Body of pancreas (tissue), 4 donors: Measurements from ENCODE around the gene DNAH1. TPM values are rescaled to one million over a fixed set of nuclear protein-coding genes. Genes with fewer than 3 reads are reported as not detected.

ENCODE experiments used
- ATAC-seq: fragments of 150-250 bp; one replicate; pipeline ENCODE4 v1.9.1; 2016
- DNase-seq, 4 donors: peaks; one replicate each; pipeline ENCODE4 v3.0.0-alpha.2; 2019
- H3K27ac ChIP-seq, 4 donors: fragments of 200-600 bp; sonication (generic); 1 replicate in 3 of 4; 2 replicates in 1 of 4; pipeline versions ENCODE4 v1.5.1 to v1.6.1; 2016 to 2019; ENCODE audit warnings: mild to moderate bottlenecking in 1 of 4, mixed read lengths in 1 of 4, moderate library complexity in 1 of 4
- H3K27me3 ChIP-seq, 2 donors: fragments of 200-600 bp; sonication (generic); one replicate each; pipeline ENCODE4 v1.6.0; 2016; ENCODE audit warnings: mild to moderate bottlenecking in 1 of 2
- H3K36me3 ChIP-seq, 2 donors: fragments of 200-600 bp; sonication (generic); replicated peaks in 1 of 2; 2 replicates each; pipeline ENCODE4 v1.5.1; 2016; ENCODE audit warnings: low read depth in 2 of 2; ENCODE audit not compliant: insufficient read depth in 1 of 2
- H3K4me1 ChIP-seq: fragments of 200-600 bp; sonication (generic); one replicate; pipeline ENCODE4 v1.6.0; 2016
- H3K4me3 ChIP-seq, 2 donors: fragments of 200-600 bp; sonication (generic); 1 replicate in 1 of 2; 2 replicates in 1 of 2; pipeline ENCODE4 v1.5.1; 2016 to 2019
- H3K9me3 ChIP-seq, 3 donors: fragments of 200-600 bp; sonication (generic); 1 replicate in 2 of 3; 2 replicates in 1 of 3; pipeline ENCODE4 v1.5.1; 2016
- POLR2A ChIP-seq, 3 donors: fragments of 450-650 bp; IDR thresholded peaks; one replicate each; pipeline ENCODE4 v1.6.1; 2016; ENCODE audit warnings: antibody characterized with exemption in 3 of 3, mild to moderate bottlenecking in 2 of 3
- WGBS, 2 donors: methylation state at CpG; one replicate each; pipeline ENCODE4 v1.1.5; 2017; 5-methylcytosine and 5-hydroxymethylcytosine counted together
- intact Hi-C: fragments of 100-400 bp; cut with DNase I; formaldehyde crosslinking; loops from one replicate; pipeline ENCODE4 v1.15.1; 2023
- total RNA-seq, 2 donors: library from RNA; depleted of rRNA; stranded (reverse); fragments of >200 nt; gene quantifications; one replicate each; pipeline ENCODE4 v1.1.0, GENCODE V29; 2016
- TF ChIP-seq, protein P1 (sequence below), 7 experiments: fragments of 450-650 bp in 4 of 7; fragments of 200-600 bp in 3 of 7; sonication (generic) in 3 of 7; IDR thresholded peaks; one replicate each; pipeline ENCODE4 v1.5.1; 2016 to 2019; ENCODE audit warnings: antibody characterized with exemption in 7 of 7

The DNAH1 gene
- total RNA-seq, 2 donors from 2014 or later: 6.0 to 14.8 TPM

DNA sequence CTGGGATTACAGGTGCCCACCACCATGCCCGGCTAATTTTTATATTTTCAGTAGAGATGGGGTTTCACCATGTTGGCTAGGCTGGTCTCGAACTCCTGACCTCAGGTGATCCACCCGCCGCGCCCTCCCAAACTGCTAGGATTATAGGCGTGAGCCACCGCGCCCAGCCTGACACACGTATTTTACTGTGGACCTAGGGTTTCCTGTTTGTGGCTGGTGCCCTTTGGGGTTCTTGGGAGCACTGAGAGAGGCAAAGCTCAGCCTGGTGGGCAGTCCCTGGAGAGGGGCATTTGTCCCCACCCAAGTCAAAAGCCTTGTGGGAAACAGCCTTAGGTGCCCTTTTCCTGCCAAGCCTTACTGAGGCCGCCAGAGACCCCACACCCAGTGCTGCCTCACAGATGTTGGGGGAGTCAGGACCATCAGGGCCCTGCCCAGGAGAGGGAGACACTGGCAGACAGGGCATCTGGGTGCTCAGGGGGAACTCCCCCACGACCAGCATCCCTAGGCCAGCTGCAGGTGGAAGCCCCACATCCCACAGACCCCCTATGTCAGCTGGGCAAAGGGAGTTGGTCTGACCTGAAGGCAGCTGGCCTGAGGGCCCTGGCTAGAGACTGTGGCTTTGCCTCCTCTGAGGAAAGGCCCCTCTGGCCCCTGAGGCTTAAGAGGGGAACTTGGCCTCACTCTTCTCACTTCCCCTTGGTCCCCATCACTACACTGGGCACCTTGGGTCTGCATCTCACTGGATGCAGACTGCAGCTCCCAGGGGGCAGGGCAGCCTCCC lies 35.1 kb downstream of the DNAH1 start:
- Histone ChIP-seq H3K27ac (no peak overlapping the region), H3K36me3 (no peaks in the 10 kb centered on the region), H3K4me3 (no peak overlapping the region), H3K4me1 (peaks cover 16% of the 10 kb centered on the region), H3K9me3 (no peaks in the 10 kb centered on the region), H3K27me3 (no peaks in the 10 kb centered on the region)
- peak in 1 of 4 donors; percentile 8 for DNase-seq
- ATAC-seq: no peak
- WGBS, 2 donors: 81 to 95% methylated on average over 9 to 11 of the region's 11 CpGs
- TF ChIP-seq POLR2A (IDR thresholded peaks at IDR 0.05): no peak
- intact Hi-C loops: loop anchor here (10.0 kb wide), 1 partner anchor 336 kb away; no protein-coding TSS in a partner anchor

- DNase-seq (no peak), ATAC-seq (no peak)
- peaks cover 10% of the 10 kb centered on the region for H3K4me1 ChIP-seq
- no peak overlapping the region for H3K27ac ChIP-seq
- no peaks in the 10 kb centered on the region for H3K36me3 ChIP-seq
- H3K4me3 ChIP-seq: no peak overlapping the region
- H3K27me3 ChIP-seq: no peaks in the 10 kb centered on the region
- TF ChIP-seq, protein P1, sequence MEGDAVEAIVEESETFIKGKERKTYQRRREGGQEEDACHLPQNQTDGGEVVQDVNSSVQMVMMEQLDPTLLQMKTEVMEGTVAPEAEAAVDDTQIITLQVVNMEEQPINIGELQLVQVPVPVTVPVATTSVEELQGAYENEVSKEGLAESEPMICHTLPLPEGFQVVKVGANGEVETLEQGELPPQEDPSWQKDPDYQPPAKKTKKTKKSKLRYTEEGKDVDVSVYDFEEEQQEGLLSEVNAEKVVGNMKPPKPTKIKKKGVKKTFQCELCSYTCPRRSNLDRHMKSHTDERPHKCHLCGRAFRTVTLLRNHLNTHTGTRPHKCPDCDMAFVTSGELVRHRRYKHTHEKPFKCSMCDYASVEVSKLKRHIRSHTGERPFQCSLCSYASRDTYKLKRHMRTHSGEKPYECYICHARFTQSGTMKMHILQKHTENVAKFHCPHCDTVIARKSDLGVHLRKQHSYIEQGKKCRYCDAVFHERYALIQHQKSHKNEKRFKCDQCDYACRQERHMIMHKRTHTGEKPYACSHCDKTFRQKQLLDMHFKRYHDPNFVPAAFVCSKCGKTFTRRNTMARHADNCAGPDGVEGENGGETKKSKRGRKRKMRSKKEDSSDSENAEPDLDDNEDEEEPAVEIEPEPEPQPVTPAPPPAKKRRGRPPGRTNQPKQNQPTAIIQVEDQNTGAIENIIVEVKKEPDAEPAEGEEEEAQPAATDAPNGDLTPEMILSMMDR (IDR thresholded peaks at IDR 0.05): no peak
- TF ChIP-seq POLR2A (IDR thresholded peaks at IDR 0.05): no peak
- H3K9me3 ChIP-seq: no peaks in the 10 kb centered on the region
- WGBS, 2 donors: 89 to 93% methylated on average over 11 to 13 of the region's 13 CpGs
- intact Hi-C loops: loop anchor here (10.0 kb wide), 1 partner anchor 337 kb away; no protein-coding TSS in a partner anchor
Measured at GRCh38 chr3:52351762-52352368, 35.7 kb downstream of the DNAH1 start.

- H3K27me3 ChIP-seq: no peaks in the 10 kb centered on the region
- no peak overlapping the region for H3K27ac ChIP-seq
- H3K9me3 ChIP-seq: no peaks in the 10 kb centered on the region
- intact Hi-C loops: loop anchor here (10.0 kb wide), 1 partner anchor 338 kb away; no protein-coding TSS in a partner anchor
- no peaks in the 10 kb centered on the region for H3K36me3 ChIP-seq
- TF ChIP-seq POLR2A (IDR thresholded peaks at IDR 0.05): no peak
- TF ChIP-seq, protein P1 (IDR thresholded peaks at IDR 0.05): no peak
- peaks cover 4% of the 10 kb centered on the region for H3K4me1 ChIP-seq
- ATAC-seq (no peak), DNase-seq (no peak)
- H3K4me3 ChIP-seq: no peak overlapping the region
- WGBS, 2 donors: 86% methylated on average over 9 of the region's 9 CpGs; no CpG with 5 or more reads in 1 of the 2 donors
Measured at GRCh38 chr3:52352566-52352965, 36.4 kb downstream of the DNAH1 start.

DNA sequence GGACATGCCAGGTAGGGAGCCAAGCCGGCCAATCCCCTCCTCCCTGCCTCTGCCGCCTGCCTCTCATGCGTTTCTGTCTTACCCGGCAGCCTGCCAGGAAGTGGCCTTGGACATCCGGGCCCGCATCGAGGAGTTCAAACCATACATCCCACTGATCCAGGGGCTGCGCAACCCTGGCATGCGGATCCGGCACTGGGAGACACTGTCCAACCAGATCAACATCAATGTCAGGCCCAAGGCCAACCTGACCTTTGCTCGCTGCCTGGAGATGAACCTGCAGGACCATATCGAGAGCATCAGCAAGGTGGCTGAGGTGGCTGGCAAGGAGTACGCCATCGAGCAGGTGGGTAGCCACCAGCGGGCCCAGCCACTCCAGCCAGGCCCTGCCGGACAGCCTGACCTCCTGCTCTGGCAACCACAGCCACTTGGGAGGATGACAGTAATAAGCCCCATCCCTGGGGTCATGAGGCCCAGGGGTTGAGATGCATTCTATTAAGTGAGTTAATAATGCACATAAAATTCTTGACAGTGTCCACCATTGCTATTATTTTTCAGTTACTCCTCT lies 37.3 kb downstream of the DNAH1 start:
- Histone ChIP-seq H3K4me3 (no peak overlapping the region), H3K9me3 (no peaks in the 10 kb centered on the region), H3K4me1 (no peaks in the 10 kb centered on the region), H3K27ac (no peak overlapping the region), H3K27me3 (no peaks in the 10 kb centered on the region), H3K36me3 (no peaks in the 10 kb centered on the region)
- 80 to 82% methylated on average over 6 to 16 of the region's 16 CpGs for WGBS, 2 donors
- no peak for TF ChIP-seq POLR2A (IDR thresholded peaks at IDR 0.05)
- TF ChIP-seq, protein P1 (IDR thresholded peaks at IDR 0.05): no peak
- intact Hi-C loops: loop anchor here (10.0 kb wide), 1 partner anchor 339 kb away; no protein-coding TSS in a partner anchor
- peak in 1 of 4 donors; percentile 6 for DNase-seq
- ATAC-seq: no peak

- Histone ChIP-seq H3K9me3 (no peaks in the 10 kb centered on the region), H3K36me3 (no peaks in the 10 kb centered on the region), H3K27ac (no peak overlapping the region), H3K27me3 (no peaks in the 10 kb centered on the region), H3K4me3 (no peak overlapping the region), H3K4me1 (no peaks in the 10 kb centered on the region)
- TF ChIP-seq, protein P1 (IDR thresholded peaks at IDR 0.05): no peak
- TF ChIP-seq POLR2A (IDR thresholded peaks at IDR 0.05): no peak
- no peak for ATAC-seq
- DNase-seq: no peak
- 76 to 85% methylated on average over 11 to 12 of the region's 12 CpGs for WGBS, 2 donors
- intact Hi-C loops: loop anchor here (10.0 kb wide), 1 partner anchor 340 kb away; no protein-coding TSS in a partner anchor
Measured at GRCh38 chr3:52354676-52355075, 38.6 kb downstream of the DNAH1 start.
